ENCODE results near the gene LGALS9B.
"Not testable (repeated sequence)": the region's sequence is repeated elsewhere in the genome, so short reads cannot be mapped to it uniquely, and the experiment has no call there.

LGALS9B gene

GRCh38 chr17:20467447-20467846 is at the start of gene LGALS9B:
Gene LGALS9B, minus strand, starts transcription at chr17:20467539. Its CDS starts 69 bp downstream, at chr17:20467470.
- not testable (repeated sequence) for DNase-seq

- DNase-seq: not testable (repeated sequence)
Observed at GRCh38 chr17:20516986-20517385, 49.6 kb upstream of the LGALS9B start.

- DNase-seq: not testable (repeated sequence)
Observed at GRCh38 chr17:20515099-20515498, 47.8 kb upstream of the LGALS9B start.

- DNase-seq: not testable (repeated sequence)
Observed at GRCh38 chr17:20513539-20513938, 46.2 kb upstream of the LGALS9B start.

GRCh38 chr17:20512378-20512777 is 45.0 kb upstream of the LGALS9B start:
- not testable (repeated sequence) for DNase-seq

- DNase-seq: not testable (repeated sequence)
Observed at GRCh38 chr17:20511778-20512177, 44.4 kb upstream of the LGALS9B start.

- DNase-seq: not testable (repeated sequence)
Observed at GRCh38 chr17:20505333-20505732, 38.0 kb upstream of the LGALS9B start.

- DNase-seq: not testable (repeated sequence)
Observed at GRCh38 chr17:20504388-20505066, 37.2 kb upstream of the LGALS9B start.

GRCh38 chr17:20501896-20502295 is 34.6 kb upstream of the LGALS9B start:
- DNase-seq: not testable (repeated sequence)

- not testable (repeated sequence) for DNase-seq
Observed at GRCh38 chr17:20500346-20500745, 33.0 kb upstream of the LGALS9B start.

GRCh38 chr17:20495420-20495819 is 28.1 kb upstream of the LGALS9B start:
- DNase-seq: not testable (repeated sequence)

GRCh38 chr17:20494735-20495134 is 27.4 kb upstream of the LGALS9B start:
- DNase-seq: not testable (repeated sequence)

- DNase-seq: not testable (repeated sequence)
Observed at GRCh38 chr17:20494147-20494546, 26.8 kb upstream of the LGALS9B start.

- DNase-seq: not testable (repeated sequence)
Observed at GRCh38 chr17:20492971-20493370, 25.6 kb upstream of the LGALS9B start.

GRCh38 chr17:20492099-20492498 is 24.8 kb upstream of the LGALS9B start:
- not testable (repeated sequence) for DNase-seq

- not testable (repeated sequence) for DNase-seq
Observed at GRCh38 chr17:20484930-20485329, 17.6 kb upstream of the LGALS9B start.

GRCh38 chr17:20479889-20480591 is 12.7 kb upstream of the LGALS9B start:
- DNase-seq: not testable (repeated sequence)

GRCh38 chr17:20477398-20478071 is 10.2 kb upstream of the LGALS9B start:
- not testable (repeated sequence) for DNase-seq

- not testable (repeated sequence) for DNase-seq
Observed at GRCh38 chr17:20475137-20475831, 7.9 kb upstream of the LGALS9B start.

GRCh38 chr17:20474081-20474480 is 6.7 kb upstream of the LGALS9B start:
- not testable (repeated sequence) for DNase-seq

- not testable (repeated sequence) for DNase-seq
Observed at GRCh38 chr17:20469946-20470345, 2.6 kb upstream of the LGALS9B start.

- DNase-seq: not testable (repeated sequence)
Observed at GRCh38 chr17:20469107-20469506, 1.8 kb upstream of the LGALS9B start.

- not testable (repeated sequence) for DNase-seq
Observed at GRCh38 chr17:20466999-20467398, 340 bp downstream of the LGALS9B start.
